Upper lobe of right lung (tissue), 1 donor: ENCODE data around the gene PLCB1. TPM values are rescaled to one million over a fixed set of nuclear protein-coding genes. Genes with fewer than 3 reads are reported as not detected.

ENCODE experiments used
- ATAC-seq: fragments of 200-7000 bp; cut with Tn5 transposase; one replicate; pipeline ENCODE4 v1.9.1; 2020; ENCODE audit warnings: mild to moderate bottlenecking, moderate library complexity
- DNase-seq: peaks from one replicate; pipeline ENCODE4 v3.0.0-alpha.2; 2020
- H3K27ac ChIP-seq: fragments of 200-600 bp; one replicate; pipeline ENCODE4 v1.8.0; 2022
- H3K27me3 ChIP-seq: fragments of 200-600 bp; one replicate; pipeline ENCODE4 v1.8.0; 2022; ENCODE audit warnings: mild to moderate bottlenecking
- H3K36me3 ChIP-seq: fragments of 200-600 bp; one replicate; pipeline ENCODE4 v1.8.0; 2022
- H3K4me1 ChIP-seq: fragments of 200-600 bp; one replicate; pipeline ENCODE4 v1.8.0; 2022
- H3K4me3 ChIP-seq: fragments of 200-600 bp; one replicate; pipeline ENCODE4 v1.8.0; 2022; ENCODE audit warnings: mild to moderate bottlenecking
- H3K9me3 ChIP-seq: fragments of 200-600 bp; one replicate; pipeline ENCODE4 v1.8.0; 2022
- intact Hi-C: fragments of 100-400 bp; cut with DNase I; formaldehyde crosslinking; loops from one replicate; pipeline ENCODE4 v1.11.0; 2022
- total RNA-seq: library from RNA; stranded (reverse); fragmentation: NEBNext Ultra II Directional; extraction: Animal tissue kit (Norgen Biotek cat#: 25700); gene quantifications from one replicate; pipeline ENCODE4 v1.2.1, GENCODE V29; 2021
- TF ChIP-seq, protein P1 (sequence below): fragments of 200-600 bp; IDR thresholded peaks from one replicate; pipeline ENCODE4 v1.8.0; 2022; ENCODE audit warnings: antibody characterized with exemption
- donor health status: DM: no; HTN: yes; CAD: no; lungs with severe emphysema.

The PLCB1 gene
- total RNA-seq, 1 donor from 2014 or later = 12.4 TPM

GRCh38 chr20:8330785-8331695 is 199.0 kb downstream of the PLCB1 start:
- TF ChIP-seq, protein P1, sequence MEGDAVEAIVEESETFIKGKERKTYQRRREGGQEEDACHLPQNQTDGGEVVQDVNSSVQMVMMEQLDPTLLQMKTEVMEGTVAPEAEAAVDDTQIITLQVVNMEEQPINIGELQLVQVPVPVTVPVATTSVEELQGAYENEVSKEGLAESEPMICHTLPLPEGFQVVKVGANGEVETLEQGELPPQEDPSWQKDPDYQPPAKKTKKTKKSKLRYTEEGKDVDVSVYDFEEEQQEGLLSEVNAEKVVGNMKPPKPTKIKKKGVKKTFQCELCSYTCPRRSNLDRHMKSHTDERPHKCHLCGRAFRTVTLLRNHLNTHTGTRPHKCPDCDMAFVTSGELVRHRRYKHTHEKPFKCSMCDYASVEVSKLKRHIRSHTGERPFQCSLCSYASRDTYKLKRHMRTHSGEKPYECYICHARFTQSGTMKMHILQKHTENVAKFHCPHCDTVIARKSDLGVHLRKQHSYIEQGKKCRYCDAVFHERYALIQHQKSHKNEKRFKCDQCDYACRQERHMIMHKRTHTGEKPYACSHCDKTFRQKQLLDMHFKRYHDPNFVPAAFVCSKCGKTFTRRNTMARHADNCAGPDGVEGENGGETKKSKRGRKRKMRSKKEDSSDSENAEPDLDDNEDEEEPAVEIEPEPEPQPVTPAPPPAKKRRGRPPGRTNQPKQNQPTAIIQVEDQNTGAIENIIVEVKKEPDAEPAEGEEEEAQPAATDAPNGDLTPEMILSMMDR = no peak

GRCh38 chr20:8331740-8332412 is 199.8 kb downstream of the PLCB1 start:
- Histone ChIP-seq H3K4me1 (no peaks in the 10 kb centered on the region), H3K27ac (no peak overlapping the region), H3K36me3 (no peaks in the 10 kb centered on the region), H3K27me3 (no peaks in the 10 kb centered on the region), H3K9me3 (no peaks in the 10 kb centered on the region), H3K4me3 (no peak overlapping the region)
- DNase-seq (no peak), ATAC-seq (no peak)
- TF ChIP-seq, protein P1 = no peak
- intact Hi-C loops = no loop called here

More at GRCh38 chr20:8330785-8331695, 199.0 kb downstream of the PLCB1 start:
- Histone ChIP-seq H3K4me3 (no peak overlapping the region), H3K27ac (no peak overlapping the region), H3K36me3 (no peaks in the 10 kb centered on the region), H3K9me3 (no peaks in the 10 kb centered on the region), H3K4me1 (no peaks in the 10 kb centered on the region), H3K27me3 (no peaks in the 10 kb centered on the region)
- ATAC-seq (no peak), DNase-seq (no peak)
- intact Hi-C loops = no loop called here

DNA sequence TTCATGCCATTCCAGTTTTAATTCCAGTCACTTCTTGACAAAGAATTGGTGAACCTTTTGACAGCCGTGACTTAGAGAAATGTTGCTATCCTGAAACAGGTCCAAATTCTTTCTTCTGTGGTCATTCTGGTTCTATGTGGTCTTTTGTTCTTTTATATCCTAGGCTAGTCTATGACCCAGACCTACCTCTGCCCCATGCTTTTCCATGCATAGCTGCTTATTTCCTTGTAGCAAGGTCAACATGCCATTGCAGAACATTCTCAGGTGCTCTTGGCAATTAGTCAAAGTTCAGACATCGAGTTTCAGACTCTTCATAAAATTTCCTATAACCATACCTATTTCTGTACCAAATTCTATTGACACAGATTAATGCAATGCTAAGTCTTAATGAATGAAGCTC is 202.6 kb downstream of the PLCB1 start:
- no peak overlapping the region for H3K27ac ChIP-seq
- intact Hi-C loops = no loop called here
- no peaks in the 10 kb centered on the region for H3K9me3 ChIP-seq
- H3K4me3 ChIP-seq = no peak overlapping the region
- no peaks in the 10 kb centered on the region for H3K4me1 ChIP-seq
- H3K36me3 ChIP-seq = no peaks in the 10 kb centered on the region
- TF ChIP-seq, protein P1 = no peak
- ATAC-seq (no peak), DNase-seq (no peak)
- no peaks in the 10 kb centered on the region for H3K27me3 ChIP-seq

DNA sequence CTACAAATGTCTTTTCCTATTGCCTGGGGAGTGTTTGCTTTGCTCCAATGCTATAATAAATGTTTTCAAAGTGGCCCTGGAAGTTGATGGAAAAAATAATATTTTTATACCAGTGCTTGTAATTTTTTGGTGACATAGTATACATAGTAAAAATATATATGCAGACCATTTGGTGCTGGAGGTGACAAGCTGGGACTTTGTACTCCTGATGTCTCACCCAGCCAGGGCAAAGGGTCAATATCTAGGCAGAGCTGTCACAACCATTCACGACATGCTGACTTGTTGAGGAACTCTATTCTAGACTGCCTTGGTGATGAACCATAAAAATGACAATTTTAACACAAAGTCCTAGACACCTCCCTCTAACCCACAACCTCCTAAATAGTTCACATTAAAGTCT is 203.0 kb downstream of the PLCB1 start:
- intact Hi-C loops = no loop called here
- Histone ChIP-seq H3K36me3 (no peaks in the 10 kb centered on the region), H3K4me1 (no peaks in the 10 kb centered on the region), H3K9me3 (no peaks in the 10 kb centered on the region), H3K27ac (no peak overlapping the region), H3K4me3 (no peak overlapping the region), H3K27me3 (no peaks in the 10 kb centered on the region)
- DNase-seq (no peak), ATAC-seq (no peak)
- TF ChIP-seq, protein P1 = no peak

GRCh38 chr20:8335495-8336195 is 203.6 kb downstream of the PLCB1 start:
- no peak for ATAC-seq
- H3K4me3 ChIP-seq = no peak overlapping the region
- intact Hi-C loops = no loop called here

More at GRCh38 chr20:8335495-8336195, 203.6 kb downstream of the PLCB1 start:
- no peaks in the 10 kb centered on the region for H3K36me3 ChIP-seq
- TF ChIP-seq, protein P1 = no peak
- DNase-seq = no peak
- no peaks in the 10 kb centered on the region for H3K9me3 ChIP-seq
- H3K27me3 ChIP-seq = no peaks in the 10 kb centered on the region
- no peaks in the 10 kb centered on the region for H3K4me1 ChIP-seq
- H3K27ac ChIP-seq = no peak overlapping the region
